Stimulated activated CD8-positive, alpha-beta memory T cell treated with anti-CD3 and anti-CD28 coated beads, Interleukin-2, amount 100 ng/mL, for 48 hours (primary cell): ENCODE measurements around the gene CDH4.

ENCODE experiments used
- DNase-seq, 2 donors: peaks; one replicate each; pipeline ENCODE4 v3.0.0-alpha.2; 2020; ENCODE audit warnings: low read depth in 2 of 2

CDH4 gene

GRCh38 chr20:61735503-61735785 lies 483.4 kb downstream of the CDH4 start:
- no peak for DNase-seq

GRCh38 chr20:61736001-61736635 lies 484.1 kb downstream of the CDH4 start:
- no peak for DNase-seq

- no peak for DNase-seq
Measured at GRCh38 chr20:61736751-61737310, 484.8 kb downstream of the CDH4 start.

GRCh38 chr20:61737346-61737745 lies 485.3 kb downstream of the CDH4 start:
- no peak for DNase-seq

GRCh38 chr20:61737812-61738443 lies 485.9 kb downstream of the CDH4 start:
- DNase-seq = no peak

- no peak for DNase-seq
Measured at GRCh38 chr20:61738601-61739069, 486.6 kb downstream of the CDH4 start.

GRCh38 chr20:61739086-61739831 lies 487.2 kb downstream of the CDH4 start:
- DNase-seq = no peak

GRCh38 chr20:61739832-61740118 lies 487.7 kb downstream of the CDH4 start:
- DNase-seq = no peak

- no peak for DNase-seq
Measured at GRCh38 chr20:61742097-61742825, 490.2 kb downstream of the CDH4 start.

GRCh38 chr20:61743606-61744005 lies 491.5 kb downstream of the CDH4 start:
- DNase-seq = no peak

GRCh38 chr20:61744691-61745396 lies 492.8 kb downstream of the CDH4 start:
- no peak for DNase-seq

- no peak for DNase-seq
Measured at GRCh38 chr20:61745397-61746146, 493.5 kb downstream of the CDH4 start.

- DNase-seq = no peak
Measured at GRCh38 chr20:61746147-61746646, 494.1 kb downstream of the CDH4 start.

- no peak for DNase-seq
Measured at GRCh38 chr20:61746781-61747180, 494.7 kb downstream of the CDH4 start.

- no peak for DNase-seq
Measured at GRCh38 chr20:61748376-61748775, 496.3 kb downstream of the CDH4 start.

GRCh38 chr20:61749406-61750075 lies 497.5 kb downstream of the CDH4 start:
- no peak for DNase-seq

- DNase-seq = no peak
Measured at GRCh38 chr20:61750093-61750492, 498.0 kb downstream of the CDH4 start.

- DNase-seq = no peak
Measured at GRCh38 chr20:61752576-61752975, 500.5 kb downstream of the CDH4 start.

- DNase-seq = no peak
Measured at GRCh38 chr20:61753316-61753942, 501.4 kb downstream of the CDH4 start.
